HepG2 (cell line): ENCODE measurements around the gene CDC14B. TPM values are rescaled to one million over a fixed set of nuclear protein-coding genes. Genes with fewer than 3 reads are reported as not detected.

ENCODE experiments used
- AGO2 ChIP-seq: fragments of 200-400 bp; formaldehyde crosslinking; optimal IDR thresholded peaks from 2 replicates; pipeline ENCODE3; 2017; ENCODE audit warnings: mild to moderate bottlenecking, low read depth, low read length, moderate library complexity
- ARID2 ChIP-seq: sonication (generic); formaldehyde crosslinking; IDR thresholded peaks from 2 replicates; pipeline ENCODE4 v1.8.1; 2022; ENCODE audit warnings: mild to moderate bottlenecking, missing genetic modification reagents, borderline replicate concordance
- ARNTL ChIP-seq: sonication (generic); formaldehyde crosslinking; IDR thresholded peaks from 2 replicates; pipeline ENCODE4 v1.4.0; 2020; ENCODE audit warnings: mild to moderate bottlenecking, missing genetic modification reagents
- ATF2 ChIP-seq: sonication (generic); formaldehyde crosslinking; IDR thresholded peaks from 2 replicates; pipeline ENCODE4 v1.4.0; 2020; ENCODE audit warnings: missing genetic modification reagents
- DZIP1 ChIP-seq: sonication (generic); formaldehyde crosslinking; IDR thresholded peaks from 2 replicates; pipeline ENCODE4 v1.5.0; 2020; ENCODE audit warnings: mild to moderate bottlenecking, missing genetic modification reagents
- FOXA1 ChIP-seq, 2 experiments: fragments of 450-650 bp in 1 of 2; sonication (generic) in 1 of 2; formaldehyde crosslinking in 1 of 2; IDR thresholded peaks; 2 replicates each; pipeline versions ENCODE4 v1.4.0 to v1.6.1; 2016 to 2020; ENCODE audit warnings: missing genetic modification reagents in 1 of 2
- GATAD1 ChIP-seq: IDR thresholded peaks from 2 replicates; pipeline ENCODE4 v1.6.1; 2016; ENCODE audit warnings: missing genetic modification reagents, missing compliant biosample characterization
- KDM2A ChIP-seq: sonication (generic); formaldehyde crosslinking; IDR thresholded peaks from 2 replicates; pipeline ENCODE4 v1.4.0; 2020; ENCODE audit warnings: low read depth, missing genetic modification reagents, borderline replicate concordance
- NCOR1 ChIP-seq: fragments of 200-600 bp; sonication (generic); IDR thresholded peaks from 2 replicates; pipeline ENCODE4 v1.7.0; 2017; ENCODE audit warnings: antibody characterized with exemption, low read length, borderline replicate concordance
- RORA ChIP-seq: sonication (generic); formaldehyde crosslinking; IDR thresholded peaks from 2 replicates; pipeline ENCODE4 v1.5.0; 2020; ENCODE audit warnings: mild to moderate bottlenecking, missing genetic modification reagents, moderate library complexity
- SP1 ChIP-seq, 2 experiments: fragments of 450-650 bp in 1 of 2; sonication (generic) in 1 of 2; formaldehyde crosslinking in 1 of 2; IDR thresholded peaks; 2 replicates each; pipeline versions ENCODE4 v1.4.0 to v1.6.1; 2016 to 2020; ENCODE audit warnings: missing genetic modification reagents in 1 of 2
- TEAD3 ChIP-seq: optimal IDR thresholded peaks from 2 replicates; pipeline ENCODE3; 2016; ENCODE audit warnings: borderline replicate concordance
- THAP11 ChIP-seq: IDR thresholded peaks from 2 replicates; pipeline ENCODE4 v1.6.1; 2016; ENCODE audit warnings: missing biosample characterization, missing genetic modification reagents
- ZBTB38 ChIP-seq: sonication (generic); formaldehyde crosslinking; IDR thresholded peaks from 2 replicates; pipeline ENCODE4 v1.5.1; 2020; ENCODE audit warnings: mild to moderate bottlenecking, missing genetic modification reagents
- ZBTB46 ChIP-seq: sonication (generic); formaldehyde crosslinking; IDR thresholded peaks from 2 replicates; pipeline ENCODE4 v1.4.0; 2020; ENCODE audit warnings: mild to moderate bottlenecking, missing genetic modification reagents, borderline replicate concordance
- ZNF629 ChIP-seq: sonication (generic); formaldehyde crosslinking; conservative IDR thresholded peaks from 2 replicates; pipeline ENCODE4 v1.5.0; 2020; ENCODE audit warnings: missing genetic modification reagents
- ZNF687 ChIP-seq: sonication (generic); formaldehyde crosslinking; IDR thresholded peaks from 2 replicates; pipeline ENCODE4 v1.5.1; 2020; ENCODE audit warnings: mild to moderate bottlenecking, missing genetic modification reagents, moderate library complexity
- ZNF724P ChIP-seq: sonication (generic); formaldehyde crosslinking; IDR thresholded peaks from 2 replicates; pipeline ENCODE4 v1.8.0; 2022; ENCODE audit warnings: missing genetic modification reagents, borderline replicate concordance
- ZNF747 ChIP-seq: sonication (generic); formaldehyde crosslinking; IDR thresholded peaks from 2 replicates; pipeline ENCODE4 v1.8.1; 2023; ENCODE audit warnings: missing genetic modification reagents, mild to moderate bottlenecking, borderline replicate concordance
- polyA plus RNA-seq, 8 experiments: library from polyadenylated mRNA; depleted of rRNA in 3 of 8; stranded (reverse) in 7 of 8; unstranded in 1 of 8; fragments of >200 nt; fragmentation: Illumina TruSeq in 4 of 8; extraction: Trizol in 4 of 8; gene quantifications; 2 replicates each; pipeline versions ENCODE4 v1.2.1 to v1.2.3, GENCODE V29; 2011 to 2016; ENCODE audit warnings: low read depth in 4 of 8, missing spikeins in 1 of 8, mixed read lengths in 1 of 8; ENCODE audit not compliant: insufficient read depth in 1 of 8
- total RNA-seq, 5 experiments: library from RNA; depleted of rRNA; stranded (reverse); fragments of >200 nt; fragmentation: Illumina TruSeq; extraction: Trizol; gene quantifications; 2 replicates each; pipeline ENCODE4 v1.2.3, GENCODE V29; 2016; ENCODE audit warnings: low read depth in 1 of 5

The CDC14B gene
- total and polyA plus RNA-seq, 2 of the 13 experiments (the other 11 are each of a cell fraction or from before 2014, with no cell fraction given) = 25.8 to 33.3 TPM

GRCh38 chr9:96492993-96493531 is 126.6 kb downstream of the CDC14B start (continued):
- TF ChIP-seq SP1 (IDR thresholded peaks at IDR 0.05) (no peak), SP1 (CRISPR knock-in tag; IDR thresholded peaks at IDR 0.05) (no peak), ZBTB38 (peak; percentile 83), TEAD3 (peak; percentile 29), ZNF687 (CRISPR knock-in tag) (peak; percentile 27), ZNF724P (no peak), ZBTB46 (CRISPR knock-in tag) (no peak), ZNF747 (no peak), ZNF629 (CRISPR knock-in tag) (no peak), ARID2 (no peak), GATAD1 (CRISPR knock-in tag) (no peak), KDM2A (CRISPR knock-in tag) (0 out of 2 replicates have a peak, but pooled peaks have one; percentile 22), ARNTL (CRISPR knock-in tag) (no peak), ATF2 (CRISPR knock-in tag) (no peak), THAP11 (CRISPR knock-in tag) (no peak), RORA (no peak), FOXA1 (IDR thresholded peaks at IDR 0.05) (no peak), FOXA1 (CRISPR knock-in tag; IDR thresholded peaks at IDR 0.05) (no peak), DZIP1 (CRISPR knock-in tag) (0 out of 2 replicates have a peak, but pooled peaks have one; percentile 55), NCOR1 (no peak), AGO2 (peak; percentile 64)
